Measurements from ENCODE around the gene SIRT7.

- TF ChIP-seq CTCF (conservative IDR thresholded peaks at IDR 0.05; ENCODE audit: low read length): no peak
- no peak for TF ChIP-seq EZH2phosphoT487 (IDR thresholded peaks at IDR 0.05; ENCODE audit: borderline replicate concordance, low read depth, low read length)
These were observed 40.8 kb upstream of the SIRT7 start for GRCh38 chr17:81958633-81959342.
